ENCODE data around the gene ARHGAP33.
"Not testable (repeated sequence)": the region's sequence is repeated elsewhere in the genome, so short reads cannot be mapped to it uniquely, and the experiment has no call there.

ARHGAP33 gene

GRCh38 chr19:35830986-35831385 is 55.6 kb downstream of the ARHGAP33 start:
- no peak for DNase-seq (ENCODE audit: low spot score)

- no peak for DNase-seq (ENCODE audit: low spot score)
These were observed 56.7 kb downstream of the ARHGAP33 start for GRCh38 chr19:35832054-35832453.

GRCh38 chr19:35833972-35834371 is 58.6 kb downstream of the ARHGAP33 start:
- DNase-seq (ENCODE audit: low spot score): no peak

- DNase-seq (ENCODE audit: low spot score): not testable (repeated sequence)
These were observed 60.7 kb downstream of the ARHGAP33 start for GRCh38 chr19:35836096-35836495.

All from AG08396 (cell line).